ENCODE results near the gene SETD4. TPM values are rescaled to one million over a fixed set of nuclear protein-coding genes. Genes with fewer than 3 reads are reported as not detected.

Gene SETD4
- total and polyA plus RNA-seq, 2 of the 13 experiments (the other 11 are each of a cell fraction or from before 2014, with no cell fraction given): 7.1 to 14.4 TPM

DNA sequence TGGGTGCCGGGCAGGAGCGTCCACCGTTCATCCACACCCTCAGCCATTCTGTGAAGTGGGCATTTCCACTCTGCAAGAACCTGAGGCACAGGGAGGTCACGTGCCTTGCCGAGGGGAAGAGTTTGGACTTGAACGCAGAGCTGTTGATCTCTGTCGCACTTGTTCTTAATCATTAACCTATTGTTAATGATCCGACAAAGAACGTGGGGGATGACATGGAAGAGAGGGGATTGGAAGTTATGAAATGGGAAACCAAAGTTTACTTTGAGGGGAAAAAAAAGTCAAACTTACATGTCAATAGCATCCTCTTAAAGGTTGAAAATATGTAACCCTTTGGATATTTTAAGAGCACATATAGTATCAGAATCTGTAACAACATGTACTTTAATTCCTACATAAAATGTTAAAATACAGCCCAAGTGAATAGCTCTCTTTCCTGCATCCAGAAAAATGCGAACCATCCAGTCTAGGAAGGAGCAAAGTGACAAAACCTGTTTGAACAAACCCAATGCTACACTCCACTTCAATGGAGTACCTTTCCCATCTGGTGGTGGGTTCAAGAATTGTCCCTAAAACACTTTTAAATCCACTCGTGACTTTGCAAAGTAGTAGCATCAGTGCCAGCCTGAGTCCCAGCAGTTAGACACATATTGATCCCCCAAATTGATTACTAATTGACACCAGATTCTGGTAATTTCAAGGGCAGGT is 75.5 kb downstream of the SETD4 start (continued):
- TF ChIP-seq, protein P1, sequence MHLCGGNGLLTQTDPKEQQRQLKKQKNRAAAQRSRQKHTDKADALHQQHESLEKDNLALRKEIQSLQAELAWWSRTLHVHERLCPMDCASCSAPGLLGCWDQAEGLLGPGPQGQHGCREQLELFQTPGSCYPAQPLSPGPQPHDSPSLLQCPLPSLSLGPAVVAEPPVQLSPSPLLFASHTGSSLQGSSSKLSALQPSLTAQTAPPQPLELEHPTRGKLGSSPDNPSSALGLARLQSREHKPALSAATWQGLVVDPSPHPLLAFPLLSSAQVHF (CRISPR knock-in tag; IDR thresholded peaks at IDR 0.05): no peak
- TF ChIP-seq RFXANK (CRISPR knock-in tag; IDR thresholded peaks at IDR 0.05) (no peak), PITX1 (CRISPR knock-in tag; IDR thresholded peaks at IDR 0.05) (peak; percentile 61), MEIS2 (CRISPR knock-in tag; IDR thresholded peaks at IDR 0.05) (no peak), ETV5 (CRISPR knock-in tag; IDR thresholded peaks at IDR 0.05; ENCODE audit: borderline replicate concordance) (no peak), ZNF713 (CRISPR knock-in tag; IDR thresholded peaks at IDR 0.05) (no peak), ZBTB7B (CRISPR knock-in tag; IDR thresholded peaks at IDR 0.05) (no peak), ELF4 (CRISPR knock-in tag; IDR thresholded peaks at IDR 0.05; ENCODE audit: borderline replicate concordance) (no peak), ZNF747 (CRISPR knock-in tag; IDR thresholded peaks at IDR 0.05; ENCODE audit: borderline replicate concordance) (no peak), ZNF577 (CRISPR knock-in tag; IDR thresholded peaks at IDR 0.05; ENCODE audit: borderline replicate concordance, low read depth) (no peak), SAFB2 (CRISPR knock-in tag; IDR thresholded peaks at IDR 0.05; ENCODE audit: borderline replicate concordance, low read depth) (no peak), TBP (CRISPR knock-in tag; IDR thresholded peaks at IDR 0.05) (no peak), TCF12 (IDR thresholded peaks at IDR 0.05) (no peak), TCF12 (CRISPR knock-in tag; IDR thresholded peaks at IDR 0.05) (no peak), SCMH1 (CRISPR knock-in tag; IDR thresholded peaks at IDR 0.05; ENCODE audit: borderline replicate concordance) (no peak), KLF11 (CRISPR knock-in tag; IDR thresholded peaks at IDR 0.05) (no peak), NCOA1 (CRISPR knock-in tag; IDR thresholded peaks at IDR 0.05) (no peak), ISL2 (CRISPR knock-in tag; IDR thresholded peaks at IDR 0.05) (peak; percentile 57), SATB2 (CRISPR knock-in tag; IDR thresholded peaks at IDR 0.05) (no peak), KLF15 (CRISPR knock-in tag; IDR thresholded peaks at IDR 0.05; ENCODE audit: borderline replicate concordance) (no peak), MATR3 (CRISPR knock-in tag; IDR thresholded peaks at IDR 0.05) (no peak)
- TF ChIP-seq, protein P2, sequence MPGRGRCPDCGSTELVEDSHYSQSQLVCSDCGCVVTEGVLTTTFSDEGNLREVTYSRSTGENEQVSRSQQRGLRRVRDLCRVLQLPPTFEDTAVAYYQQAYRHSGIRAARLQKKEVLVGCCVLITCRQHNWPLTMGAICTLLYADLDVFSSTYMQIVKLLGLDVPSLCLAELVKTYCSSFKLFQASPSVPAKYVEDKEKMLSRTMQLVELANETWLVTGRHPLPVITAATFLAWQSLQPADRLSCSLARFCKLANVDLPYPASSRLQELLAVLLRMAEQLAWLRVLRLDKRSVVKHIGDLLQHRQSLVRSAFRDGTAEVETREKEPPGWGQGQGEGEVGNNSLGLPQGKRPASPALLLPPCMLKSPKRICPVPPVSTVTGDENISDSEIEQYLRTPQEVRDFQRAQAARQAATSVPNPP (CRISPR knock-in tag; IDR thresholded peaks at IDR 0.05): no peak
- TF ChIP-seq, protein P3, sequence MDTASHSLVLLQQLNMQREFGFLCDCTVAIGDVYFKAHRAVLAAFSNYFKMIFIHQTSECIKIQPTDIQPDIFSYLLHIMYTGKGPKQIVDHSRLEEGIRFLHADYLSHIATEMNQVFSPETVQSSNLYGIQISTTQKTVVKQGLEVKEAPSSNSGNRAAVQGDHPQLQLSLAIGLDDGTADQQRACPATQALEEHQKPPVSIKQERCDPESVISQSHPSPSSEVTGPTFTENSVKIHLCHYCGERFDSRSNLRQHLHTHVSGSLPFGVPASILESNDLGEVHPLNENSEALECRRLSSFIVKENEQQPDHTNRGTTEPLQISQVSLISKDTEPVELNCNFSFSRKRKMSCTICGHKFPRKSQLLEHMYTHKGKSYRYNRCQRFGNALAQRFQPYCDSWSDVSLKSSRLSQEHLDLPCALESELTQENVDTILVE (CRISPR knock-in tag; IDR thresholded peaks at IDR 0.05): no peak
- TF ChIP-seq, protein P4, sequence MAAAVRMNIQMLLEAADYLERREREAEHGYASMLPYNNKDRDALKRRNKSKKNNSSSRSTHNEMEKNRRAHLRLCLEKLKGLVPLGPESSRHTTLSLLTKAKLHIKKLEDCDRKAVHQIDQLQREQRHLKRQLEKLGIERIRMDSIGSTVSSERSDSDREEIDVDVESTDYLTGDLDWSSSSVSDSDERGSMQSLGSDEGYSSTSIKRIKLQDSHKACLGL (CRISPR knock-in tag; IDR thresholded peaks at IDR 0.05): no peak
- TF ChIP-seq, protein P5, sequence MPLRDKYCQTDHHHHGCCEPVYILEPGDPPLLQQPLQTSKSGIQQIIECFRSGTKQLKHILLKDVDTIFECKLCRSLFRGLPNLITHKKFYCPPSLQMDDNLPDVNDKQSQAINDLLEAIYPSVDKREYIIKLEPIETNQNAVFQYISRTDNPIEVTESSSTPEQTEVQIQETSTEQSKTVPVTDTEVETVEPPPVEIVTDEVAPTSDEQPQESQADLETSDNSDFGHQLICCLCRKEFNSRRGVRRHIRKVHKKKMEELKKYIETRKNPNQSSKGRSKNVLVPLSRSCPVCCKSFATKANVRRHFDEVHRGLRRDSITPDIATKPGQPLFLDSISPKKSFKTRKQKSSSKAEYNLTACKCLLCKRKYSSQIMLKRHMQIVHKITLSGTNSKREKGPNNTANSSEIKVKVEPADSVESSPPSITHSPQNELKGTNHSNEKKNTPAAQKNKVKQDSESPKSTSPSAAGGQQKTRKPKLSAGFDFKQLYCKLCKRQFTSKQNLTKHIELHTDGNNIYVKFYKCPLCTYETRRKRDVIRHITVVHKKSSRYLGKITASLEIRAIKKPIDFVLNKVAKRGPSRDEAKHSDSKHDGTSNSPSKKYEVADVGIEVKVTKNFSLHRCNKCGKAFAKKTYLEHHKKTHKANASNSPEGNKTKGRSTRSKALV (CRISPR knock-in tag; IDR thresholded peaks at IDR 0.05): no peak
- TF ChIP-seq, protein P6, sequence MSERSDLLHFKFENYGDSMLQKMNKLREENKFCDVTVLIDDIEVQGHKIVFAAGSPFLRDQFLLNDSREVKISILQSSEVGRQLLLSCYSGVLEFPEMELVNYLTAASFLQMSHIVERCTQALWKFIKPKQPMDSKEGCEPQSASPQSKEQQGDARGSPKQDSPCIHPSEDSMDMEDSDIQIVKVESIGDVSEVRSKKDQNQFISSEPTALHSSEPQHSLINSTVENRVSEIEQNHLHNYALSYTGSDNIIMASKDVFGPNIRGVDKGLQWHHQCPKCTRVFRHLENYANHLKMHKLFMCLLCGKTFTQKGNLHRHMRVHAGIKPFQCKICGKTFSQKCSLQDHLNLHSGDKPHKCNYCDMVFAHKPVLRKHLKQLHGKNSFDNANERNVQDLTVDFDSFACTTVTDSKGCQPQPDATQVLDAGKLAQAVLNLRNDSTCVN (CRISPR knock-in tag; IDR thresholded peaks at IDR 0.05; ENCODE audit: borderline replicate concordance): no peak

Measured in HepG2 (cell line).